C4-2B (cell line): ENCODE measurements around the gene POLQ.

Experiments
- ZFX ChIP-seq: fragments of 450-650 bp; IDR thresholded peaks from 2 replicates; pipeline ENCODE4 v1.6.1; 2017
- TF ChIP-seq, protein P1 (sequence below): fragments of 450-650 bp; conservative IDR thresholded peaks from 2 replicates; pipeline ENCODE4 v1.5.1; 2017; ENCODE audit warnings: mild to moderate bottlenecking

DNA sequence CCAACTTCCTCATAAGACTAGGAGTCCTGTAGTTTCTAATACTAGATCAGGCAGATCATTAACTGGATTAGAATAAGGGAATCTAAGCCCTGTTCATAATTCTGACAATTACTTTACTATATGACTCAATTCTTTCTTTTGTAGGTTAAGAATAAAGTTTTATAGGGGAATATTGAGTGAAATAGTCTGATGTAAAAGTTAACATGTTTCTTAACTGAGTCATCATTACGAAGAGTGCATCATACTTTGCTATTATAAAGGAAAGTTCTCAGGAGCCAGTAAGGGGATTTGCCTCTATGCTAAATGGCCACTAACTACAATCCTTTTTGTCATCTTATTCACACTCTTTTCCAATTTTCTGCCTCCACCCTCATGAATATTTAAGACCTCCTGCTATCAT lies 63.1 kb downstream of the POLQ start:
- TF ChIP-seq, protein P1, sequence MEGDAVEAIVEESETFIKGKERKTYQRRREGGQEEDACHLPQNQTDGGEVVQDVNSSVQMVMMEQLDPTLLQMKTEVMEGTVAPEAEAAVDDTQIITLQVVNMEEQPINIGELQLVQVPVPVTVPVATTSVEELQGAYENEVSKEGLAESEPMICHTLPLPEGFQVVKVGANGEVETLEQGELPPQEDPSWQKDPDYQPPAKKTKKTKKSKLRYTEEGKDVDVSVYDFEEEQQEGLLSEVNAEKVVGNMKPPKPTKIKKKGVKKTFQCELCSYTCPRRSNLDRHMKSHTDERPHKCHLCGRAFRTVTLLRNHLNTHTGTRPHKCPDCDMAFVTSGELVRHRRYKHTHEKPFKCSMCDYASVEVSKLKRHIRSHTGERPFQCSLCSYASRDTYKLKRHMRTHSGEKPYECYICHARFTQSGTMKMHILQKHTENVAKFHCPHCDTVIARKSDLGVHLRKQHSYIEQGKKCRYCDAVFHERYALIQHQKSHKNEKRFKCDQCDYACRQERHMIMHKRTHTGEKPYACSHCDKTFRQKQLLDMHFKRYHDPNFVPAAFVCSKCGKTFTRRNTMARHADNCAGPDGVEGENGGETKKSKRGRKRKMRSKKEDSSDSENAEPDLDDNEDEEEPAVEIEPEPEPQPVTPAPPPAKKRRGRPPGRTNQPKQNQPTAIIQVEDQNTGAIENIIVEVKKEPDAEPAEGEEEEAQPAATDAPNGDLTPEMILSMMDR, result no peak
- no peak for TF ChIP-seq ZFX
